IPS-18a (cell line): Measurements from ENCODE around the gene PLCB4.

Source experiments
- H3K27ac ChIP-seq: one replicate; pipeline ENCODE4 v1.5.1; 2013; ENCODE audit warnings: low read length
- H3K27me3 ChIP-seq: one replicate; pipeline ENCODE4 v1.6.1; 2013; ENCODE audit warnings: mild to moderate bottlenecking, low read length; ENCODE audit not compliant: control insufficient read depth, insufficient read depth
- H3K36me3 ChIP-seq: one replicate; pipeline ENCODE4 v1.6.1; 2013; ENCODE audit warnings: low read depth, low read length; ENCODE audit not compliant: control insufficient read depth
- H3K4me1 ChIP-seq: one replicate; pipeline ENCODE4 v1.6.1; 2013; ENCODE audit warnings: low read depth, low read length; ENCODE audit not compliant: control insufficient read depth
- H3K4me3 ChIP-seq: one replicate; pipeline ENCODE4 v1.5.1; 2013; ENCODE audit warnings: low read length
- H3K9ac ChIP-seq: one replicate; pipeline ENCODE4 v1.6.1; 2013; ENCODE audit warnings: mild to moderate bottlenecking, low read length, moderate library complexity
- H3K9me3 ChIP-seq: one replicate; pipeline ENCODE4 v1.6.1; 2013; ENCODE audit warnings: low read depth, low read length; ENCODE audit not compliant: control insufficient read depth

Gene PLCB4

GRCh38 chr20:9413001-9413400 lies 344.1 kb downstream of the PLCB4 start:
- H3K4me1 ChIP-seq = no peaks in the 10 kb centered on the region
- H3K9me3 ChIP-seq = no peaks in the 10 kb centered on the region
- H3K36me3 ChIP-seq = peaks cover 7% of the 10 kb centered on the region
- H3K27me3 ChIP-seq = no peaks in the 10 kb centered on the region
- H3K27ac ChIP-seq = no peak overlapping the region
- no peak overlapping the region for H3K9ac ChIP-seq
- no peak overlapping the region for H3K4me3 ChIP-seq

- Histone ChIP-seq H3K36me3 (peaks cover 4% of the 10 kb centered on the region), H3K9me3 (no peaks in the 10 kb centered on the region)
Measured at GRCh38 chr20:9415426-9415825, 346.5 kb downstream of the PLCB4 start.

GRCh38 chr20:9416421-9416820 lies 347.5 kb downstream of the PLCB4 start:
- Histone ChIP-seq H3K4me1 (no peaks in the 10 kb centered on the region), H3K27me3 (no peaks in the 10 kb centered on the region), H3K9me3 (no peaks in the 10 kb centered on the region), H3K36me3 (peaks cover 7% of the 10 kb centered on the region), H3K4me3 (no peak overlapping the region), H3K9ac (no peak overlapping the region), H3K27ac (no peak overlapping the region)

More at GRCh38 chr20:9415426-9415825, 346.5 kb downstream of the PLCB4 start:
- H3K4me1 ChIP-seq = no peaks in the 10 kb centered on the region
- no peak overlapping the region for H3K9ac ChIP-seq
- H3K27ac ChIP-seq = no peak overlapping the region
- H3K27me3 ChIP-seq = no peaks in the 10 kb centered on the region
- H3K4me3 ChIP-seq = no peak overlapping the region

- Histone ChIP-seq H3K27me3 (no peaks in the 10 kb centered on the region), H3K9ac (no peak overlapping the region), H3K4me1 (no peaks in the 10 kb centered on the region), H3K9me3 (no peaks in the 10 kb centered on the region), H3K27ac (no peak overlapping the region), H3K36me3 (peaks cover 11% of the 10 kb centered on the region), H3K4me3 (no peak overlapping the region)
Measured at GRCh38 chr20:9417665-9418064, 348.8 kb downstream of the PLCB4 start.

GRCh38 chr20:9422321-9423057 lies 353.6 kb downstream of the PLCB4 start:
- H3K36me3 ChIP-seq = peaks cover 8% of the 10 kb centered on the region
- H3K4me1 ChIP-seq = no peaks in the 10 kb centered on the region
- H3K9me3 ChIP-seq = no peaks in the 10 kb centered on the region
- H3K9ac ChIP-seq = no peak overlapping the region
- no peak overlapping the region for H3K27ac ChIP-seq
- no peaks in the 10 kb centered on the region for H3K27me3 ChIP-seq
- H3K4me3 ChIP-seq = no peak overlapping the region

GRCh38 chr20:9424551-9424950 lies 355.7 kb downstream of the PLCB4 start:
- no peaks in the 10 kb centered on the region for H3K9me3 ChIP-seq
- no peak overlapping the region for H3K9ac ChIP-seq
- H3K4me3 ChIP-seq = no peak overlapping the region

GRCh38 chr20:9427430-9428291 lies 358.8 kb downstream of the PLCB4 start:
- H3K9ac ChIP-seq = no peak overlapping the region
- H3K27ac ChIP-seq = no peak overlapping the region
- no peaks in the 10 kb centered on the region for H3K27me3 ChIP-seq
- H3K4me1 ChIP-seq = no peaks in the 10 kb centered on the region
- H3K4me3 ChIP-seq = no peak overlapping the region
- no peaks in the 10 kb centered on the region for H3K9me3 ChIP-seq
- no peaks in the 10 kb centered on the region for H3K36me3 ChIP-seq

More at GRCh38 chr20:9424551-9424950, 355.7 kb downstream of the PLCB4 start:
- Histone ChIP-seq H3K27ac (no peak overlapping the region), H3K4me1 (no peaks in the 10 kb centered on the region), H3K27me3 (no peaks in the 10 kb centered on the region), H3K36me3 (peaks cover 8% of the 10 kb centered on the region)

- no peaks in the 10 kb centered on the region for H3K4me1 ChIP-seq
- no peak overlapping the region for H3K9ac ChIP-seq
- H3K36me3 ChIP-seq = no peaks in the 10 kb centered on the region
- no peak overlapping the region for H3K27ac ChIP-seq
- no peaks in the 10 kb centered on the region for H3K27me3 ChIP-seq
- no peak overlapping the region for H3K4me3 ChIP-seq
- H3K9me3 ChIP-seq = no peaks in the 10 kb centered on the region
Measured at GRCh38 chr20:9428292-9428607, 359.4 kb downstream of the PLCB4 start.

GRCh38 chr20:9439806-9440205 lies 370.9 kb downstream of the PLCB4 start:
- Histone ChIP-seq H3K27ac (no peak overlapping the region), H3K4me1 (no peaks in the 10 kb centered on the region), H3K9me3 (no peaks in the 10 kb centered on the region), H3K36me3 (peaks cover 8% of the 10 kb centered on the region), H3K27me3 (no peaks in the 10 kb centered on the region), H3K9ac (no peak overlapping the region), H3K4me3 (no peak overlapping the region)

- Histone ChIP-seq H3K4me1 (peaks cover 5% of the 10 kb centered on the region), H3K9ac (no peak overlapping the region), H3K27ac (no peak overlapping the region)
Measured at GRCh38 chr20:9440892-9441291, 372.0 kb downstream of the PLCB4 start.

GRCh38 chr20:9441948-9442347 lies 373.1 kb downstream of the PLCB4 start:
- H3K9ac ChIP-seq = no peak overlapping the region
- no peak overlapping the region for H3K4me3 ChIP-seq
- H3K4me1 ChIP-seq = peaks cover 5% of the 10 kb centered on the region
- H3K27ac ChIP-seq = no peak overlapping the region
- peaks cover 8% of the 10 kb centered on the region for H3K36me3 ChIP-seq
- no peaks in the 10 kb centered on the region for H3K9me3 ChIP-seq
- H3K27me3 ChIP-seq = no peaks in the 10 kb centered on the region

More at GRCh38 chr20:9440892-9441291, 372.0 kb downstream of the PLCB4 start:
- Histone ChIP-seq H3K4me3 (no peak overlapping the region), H3K9me3 (no peaks in the 10 kb centered on the region), H3K36me3 (peaks cover 8% of the 10 kb centered on the region), H3K27me3 (no peaks in the 10 kb centered on the region)
